ENCODE measurements around the gene ZNF736.

The ZNF736 gene

DNA sequence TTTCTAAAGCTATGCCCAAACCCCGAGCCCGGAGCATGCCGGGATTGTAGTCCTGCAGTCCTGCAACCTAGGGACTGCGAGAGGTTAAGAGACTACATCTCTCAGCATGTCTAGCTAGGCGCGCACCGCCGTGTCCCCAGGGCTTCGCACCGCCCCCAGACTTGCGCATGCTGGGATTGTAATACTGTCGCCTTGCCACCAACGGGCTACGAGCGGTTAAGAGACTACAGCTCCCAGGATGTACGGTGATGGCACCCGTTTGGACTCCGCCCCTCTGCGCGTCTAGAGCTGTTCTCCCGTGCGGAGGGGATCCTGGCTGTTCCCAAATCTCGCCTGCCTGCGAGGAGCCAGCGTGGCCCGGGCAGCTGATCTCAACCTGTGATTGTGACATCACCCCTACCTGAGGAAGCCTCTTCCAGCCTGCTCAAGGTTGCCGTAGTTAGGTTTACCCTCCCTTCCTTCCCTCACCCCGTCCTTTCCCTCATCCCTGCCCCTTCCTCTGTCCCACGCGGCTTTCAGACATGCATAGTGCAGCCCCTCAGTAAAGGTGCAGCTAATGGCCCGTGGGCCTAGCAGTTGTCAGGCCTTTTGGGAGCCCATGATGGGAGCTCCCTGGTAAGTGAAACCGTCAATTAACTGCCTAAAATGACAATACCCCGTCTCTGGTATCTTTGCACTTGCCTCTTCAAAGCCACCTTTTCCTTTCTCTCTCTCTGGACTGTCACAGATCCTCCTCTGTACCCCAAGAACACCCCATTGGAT is 6.3 kb upstream of the ZNF736 start:
- peak overlapping the region; percentile 67 for H3K9ac ChIP-seq (ENCODE audit: low read length)
- 0 out of 2 replicates have a peak, but pooled peaks cover 4% of the 10 kb centered on the region for H3F3A ChIP-seq (ENCODE audit: insufficient read depth, low read length)
- H3K4me2 ChIP-seq (ENCODE audit: low read depth, low read length) = peak overlapping the region; percentile 41; the same call in 1 of the 2 replicates
- DNase-seq = peak; percentile 53
- no peaks in the 10 kb centered on the region for H3K36me3 ChIP-seq (replicated peaks; ENCODE audit: insufficient read depth, low read length)
- TF ChIP-seq EZH2 (optimal IDR thresholded peaks at IDR 0.05; ENCODE audit: low read depth, low read length) (no peak), EZH2phosphoT487 (IDR thresholded peaks at IDR 0.05; ENCODE audit: low read length) (no peak)
- TF ChIP-seq, protein P1, sequence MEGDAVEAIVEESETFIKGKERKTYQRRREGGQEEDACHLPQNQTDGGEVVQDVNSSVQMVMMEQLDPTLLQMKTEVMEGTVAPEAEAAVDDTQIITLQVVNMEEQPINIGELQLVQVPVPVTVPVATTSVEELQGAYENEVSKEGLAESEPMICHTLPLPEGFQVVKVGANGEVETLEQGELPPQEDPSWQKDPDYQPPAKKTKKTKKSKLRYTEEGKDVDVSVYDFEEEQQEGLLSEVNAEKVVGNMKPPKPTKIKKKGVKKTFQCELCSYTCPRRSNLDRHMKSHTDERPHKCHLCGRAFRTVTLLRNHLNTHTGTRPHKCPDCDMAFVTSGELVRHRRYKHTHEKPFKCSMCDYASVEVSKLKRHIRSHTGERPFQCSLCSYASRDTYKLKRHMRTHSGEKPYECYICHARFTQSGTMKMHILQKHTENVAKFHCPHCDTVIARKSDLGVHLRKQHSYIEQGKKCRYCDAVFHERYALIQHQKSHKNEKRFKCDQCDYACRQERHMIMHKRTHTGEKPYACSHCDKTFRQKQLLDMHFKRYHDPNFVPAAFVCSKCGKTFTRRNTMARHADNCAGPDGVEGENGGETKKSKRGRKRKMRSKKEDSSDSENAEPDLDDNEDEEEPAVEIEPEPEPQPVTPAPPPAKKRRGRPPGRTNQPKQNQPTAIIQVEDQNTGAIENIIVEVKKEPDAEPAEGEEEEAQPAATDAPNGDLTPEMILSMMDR (IDR thresholded peaks at IDR 0.05; ENCODE audit: low read length) = no peak
- no peaks in the 10 kb centered on the region for H3K9me3 ChIP-seq (replicated peaks; ENCODE audit: insufficient read depth, low read length)
- H3K79me2 ChIP-seq (ENCODE audit: low read length) = no peaks in the 10 kb centered on the region
- peak overlapping the region; percentile 35; the same call in 1 of the 2 replicates for H2AFZ ChIP-seq (ENCODE audit: low read length)
- H3K27ac ChIP-seq (ENCODE audit: low read length) = peak overlapping the region; percentile 68
- H4K20me1 ChIP-seq (ENCODE audit: insufficient read depth, low read length) = no peaks in the 10 kb centered on the region
- peaks cover 4% of the 10 kb centered on the region; the same call in 1 of the 2 replicates for H3K4me1 ChIP-seq (ENCODE audit: low read length)
- H3K27me3 ChIP-seq (replicated peaks; ENCODE audit: insufficient read depth, low read length) = no peaks in the 10 kb centered on the region
- H3K9me2 ChIP-seq (replicated peaks; ENCODE audit: insufficient read depth, low read length) = no peaks in the 10 kb centered on the region
- peak overlapping the region; percentile 59 for H3K4me3 ChIP-seq (ENCODE audit: low read length)

DNA sequence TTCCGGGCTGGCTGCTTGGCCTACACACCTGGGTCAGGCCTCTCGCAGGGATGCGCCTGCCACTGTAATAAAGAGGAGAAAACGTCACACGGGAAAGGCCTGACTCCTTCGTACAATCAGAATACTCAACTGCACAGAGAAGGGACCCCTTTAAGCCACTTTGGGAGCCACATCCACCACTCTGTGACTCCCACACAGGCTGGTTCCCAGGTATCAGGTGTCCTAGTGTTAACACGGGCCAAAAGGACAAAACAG is 5.8 kb upstream of the ZNF736 start:
- peak overlapping the region; percentile 41; the same call in 1 of the 2 replicates for H3K4me2 ChIP-seq (ENCODE audit: low read depth, low read length)
- H2AFZ ChIP-seq (ENCODE audit: low read length) = peak overlapping the region; percentile 17; the same call in 1 of the 2 replicates
- H3K9me3 ChIP-seq (replicated peaks; ENCODE audit: insufficient read depth, low read length) = no peaks in the 10 kb centered on the region
- H3K9ac ChIP-seq (ENCODE audit: low read length) = peak overlapping the region; percentile 67
- H3K79me2 ChIP-seq (ENCODE audit: low read length) = no peaks in the 10 kb centered on the region
- peak overlapping the region; percentile 59 for H3K4me3 ChIP-seq (ENCODE audit: low read length)
- peak overlapping the region; percentile 68; the same call in 1 of the 2 replicates for H3K27ac ChIP-seq (ENCODE audit: low read length)
- no peaks in the 10 kb centered on the region for H3K9me2 ChIP-seq (replicated peaks; ENCODE audit: insufficient read depth, low read length)
- no peaks in the 10 kb centered on the region for H4K20me1 ChIP-seq (ENCODE audit: insufficient read depth, low read length)
- H3K27me3 ChIP-seq (replicated peaks; ENCODE audit: insufficient read depth, low read length) = no peaks in the 10 kb centered on the region
- 0 out of 2 replicates have a peak, but pooled peaks cover 4% of the 10 kb centered on the region for H3F3A ChIP-seq (ENCODE audit: insufficient read depth, low read length)
- H3K4me1 ChIP-seq (ENCODE audit: low read length) = peaks cover 4% of the 10 kb centered on the region; the same call in 1 of the 2 replicates
- TF ChIP-seq, protein P1 (IDR thresholded peaks at IDR 0.05; ENCODE audit: low read length) = no peak
- no peak for TF ChIP-seq EZH2phosphoT487 (IDR thresholded peaks at IDR 0.05; ENCODE audit: low read length)
- TF ChIP-seq EZH2 (optimal IDR thresholded peaks at IDR 0.05; ENCODE audit: low read depth, low read length) = no peak
- no peak for DNase-seq
- no peaks in the 10 kb centered on the region for H3K36me3 ChIP-seq (replicated peaks; ENCODE audit: insufficient read depth, low read length)

DNA sequence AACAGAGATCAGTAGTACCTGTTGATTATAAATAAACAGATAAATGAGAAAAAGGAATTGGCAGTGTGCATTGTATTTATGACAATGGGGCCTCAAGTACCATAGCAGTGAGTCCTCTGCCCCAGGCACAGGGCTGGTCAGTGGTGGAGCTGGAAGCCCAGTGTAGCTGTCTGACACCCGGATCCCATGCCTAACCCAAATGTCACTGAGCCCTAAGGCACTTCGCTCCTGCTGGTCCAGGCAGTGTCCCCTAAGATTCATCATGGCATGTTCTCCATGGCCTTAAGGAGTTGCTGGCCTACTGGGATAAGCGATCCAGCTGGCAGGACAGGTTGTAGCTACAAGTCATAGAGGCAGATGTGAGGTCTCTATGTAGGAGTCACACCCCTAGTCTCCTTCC is 3.3 kb upstream of the ZNF736 start:
- no peak overlapping the region for H3K4me2 ChIP-seq (ENCODE audit: low read depth, low read length)
- H3K27ac ChIP-seq (ENCODE audit: low read length) = no peak overlapping the region
- H3K36me3 ChIP-seq (replicated peaks; ENCODE audit: insufficient read depth, low read length) = no peaks in the 10 kb centered on the region
- H3K4me3 ChIP-seq (ENCODE audit: low read length) = no peak overlapping the region
- peaks cover 16% of the 10 kb centered on the region for H3K79me2 ChIP-seq (ENCODE audit: low read length)
- H3F3A ChIP-seq (ENCODE audit: insufficient read depth, low read length) = 0 out of 2 replicates have a peak, but pooled peaks cover 4% of the 10 kb centered on the region
- DNase-seq = no peak
- no peaks in the 10 kb centered on the region for H3K9me3 ChIP-seq (replicated peaks; ENCODE audit: insufficient read depth, low read length)
- peaks cover 6% of the 10 kb centered on the region; the same call in 1 of the 2 replicates for H3K4me1 ChIP-seq (ENCODE audit: low read length)
- no peaks in the 10 kb centered on the region for H4K20me1 ChIP-seq (ENCODE audit: insufficient read depth, low read length)
- no peak overlapping the region for H2AFZ ChIP-seq (ENCODE audit: low read length)
- no peaks in the 10 kb centered on the region for H3K9me2 ChIP-seq (replicated peaks; ENCODE audit: insufficient read depth, low read length)
- H3K27me3 ChIP-seq (replicated peaks; ENCODE audit: insufficient read depth, low read length) = no peaks in the 10 kb centered on the region
- TF ChIP-seq, protein P1 (IDR thresholded peaks at IDR 0.05; ENCODE audit: low read length) = no peak
- TF ChIP-seq EZH2phosphoT487 (IDR thresholded peaks at IDR 0.05; ENCODE audit: low read length) = no peak
- no peak for TF ChIP-seq EZH2 (optimal IDR thresholded peaks at IDR 0.05; ENCODE audit: low read depth, low read length)
- no peak overlapping the region for H3K9ac ChIP-seq (ENCODE audit: low read length)
